Osteoblast (primary cell): Measurements from ENCODE around the gene CD28. TPM values are rescaled to one million over a fixed set of nuclear protein-coding genes. Genes with fewer than 3 reads are reported as not detected.

Experiments
- DNase-seq: peaks from one replicate; pipeline ENCODE4 v3.0.0; 2011; ENCODE audit warnings: low spot score, mixed read lengths; ENCODE audit not compliant: insufficient read length; ENCODE audit errors: missing footprints
- H2AFZ ChIP-seq: 2 replicates; pipeline ENCODE4 v1.6.0; 2011; ENCODE audit warnings: mild to moderate bottlenecking, low read length
- H3K27ac ChIP-seq: 2 replicates; pipeline ENCODE4 v1.5.1; 2011; ENCODE audit warnings: mild to moderate bottlenecking, low read depth, low read length, moderate library complexity
- H3K27me3 ChIP-seq: 2 replicates; pipeline ENCODE4 v1.6.0; 2012; ENCODE audit warnings: mild to moderate bottlenecking, control low read depth, inconsistent platforms, low read length, moderate library complexity; ENCODE audit not compliant: insufficient read depth
- H3K36me3 ChIP-seq: 2 replicates; pipeline ENCODE4 v1.5.1; 2011; ENCODE audit warnings: mild to moderate bottlenecking, low read length, control low read depth, moderate library complexity; ENCODE audit not compliant: insufficient read depth
- H3K4me1 ChIP-seq: 2 replicates; pipeline ENCODE4 v1.5.1; 2011; ENCODE audit warnings: mild to moderate bottlenecking, low read length, control low read depth, moderate library complexity; ENCODE audit not compliant: insufficient read depth
- H3K4me2 ChIP-seq: 2 replicates; pipeline ENCODE4 v1.6.0; 2011; ENCODE audit warnings: mild to moderate bottlenecking, low read length; ENCODE audit not compliant: insufficient read depth
- H3K4me3 ChIP-seq: fragments of 200-600 bp; sonication (generic); 3 replicates; pipeline ENCODE4 v1.5.1; 2012; ENCODE audit warnings: mild to moderate bottlenecking, low read length, inconsistent platforms; ENCODE audit not compliant: insufficient read depth
- H3K79me2 ChIP-seq: 2 replicates; pipeline ENCODE4 v1.6.0; 2012; ENCODE audit warnings: mild to moderate bottlenecking, low read length, control low read depth, inconsistent platforms; ENCODE audit not compliant: insufficient read depth
- H3K9me3 ChIP-seq: 2 replicates; pipeline ENCODE4 v1.5.1; 2011; ENCODE audit warnings: low read depth, low read length, control low read depth
- H4K20me1 ChIP-seq: 2 replicates; pipeline ENCODE4 v1.6.0; 2012; ENCODE audit warnings: mild to moderate bottlenecking, low read length, control low read depth; ENCODE audit not compliant: insufficient read depth
- CTCF ChIP-seq: IDR thresholded peaks from 2 replicates; pipeline ENCODE4 v1.5.1; 2011; ENCODE audit warnings: mild to moderate bottlenecking, low read depth, low read length, moderate library complexity; ENCODE audit errors: extremely low read depth
- total RNA-seq: library from RNA; depleted of rRNA; stranded (reverse); fragments of >200 nt; gene quantifications from 2 replicates; pipeline ENCODE4 v1.2.3, GENCODE V29; 2012

Gene CD28
- total RNA-seq, 1 donor: not detected

- Histone ChIP-seq H3K27me3 (no peaks in the 10 kb centered on the region), H3K4me1 (no peaks in the 10 kb centered on the region), H4K20me1 (no peaks in the 10 kb centered on the region), H3K36me3 (no peaks in the 10 kb centered on the region), H3K4me3 (no peak overlapping the region), H3K27ac (no peak overlapping the region), H3K9me3 (no peaks in the 10 kb centered on the region), H3K4me2 (no peak overlapping the region), H2AFZ (no peak overlapping the region), H3K79me2 (no peaks in the 10 kb centered on the region)
- TF ChIP-seq CTCF: no peak
- no peak for DNase-seq
Observed at GRCh38 chr2:203709416-203710040, 3.1 kb downstream of the CD28 start.

GRCh38 chr2:203710226-203710625, 3.8 kb downstream of the CD28 start:
- no peaks in the 10 kb centered on the region for H3K79me2 ChIP-seq
- no peak overlapping the region for H3K4me3 ChIP-seq
- no peak for DNase-seq
- H3K4me2 ChIP-seq: no peak overlapping the region
- H3K36me3 ChIP-seq: no peaks in the 10 kb centered on the region
- no peak for TF ChIP-seq CTCF
- H3K27ac ChIP-seq: no peak overlapping the region
- no peaks in the 10 kb centered on the region for H3K4me1 ChIP-seq
- H2AFZ ChIP-seq: no peak overlapping the region
- no peaks in the 10 kb centered on the region for H3K27me3 ChIP-seq
- no peaks in the 10 kb centered on the region for H3K9me3 ChIP-seq
- H4K20me1 ChIP-seq: no peaks in the 10 kb centered on the region

- TF ChIP-seq CTCF: no peak
- Histone ChIP-seq H3K36me3 (no peaks in the 10 kb centered on the region), H3K4me1 (no peaks in the 10 kb centered on the region), H4K20me1 (no peaks in the 10 kb centered on the region), H3K79me2 (no peaks in the 10 kb centered on the region), H3K4me3 (no peak overlapping the region), H2AFZ (no peak overlapping the region), H3K4me2 (no peak overlapping the region), H3K27me3 (no peaks in the 10 kb centered on the region), H3K9me3 (no peaks in the 10 kb centered on the region), H3K27ac (no peak overlapping the region)
- DNase-seq: no peak
Observed at GRCh38 chr2:203710952-203711351, 4.5 kb downstream of the CD28 start.

- Histone ChIP-seq H3K9me3 (no peaks in the 10 kb centered on the region), H3K4me3 (no peak overlapping the region), H4K20me1 (no peaks in the 10 kb centered on the region), H3K4me1 (no peaks in the 10 kb centered on the region), H3K27me3 (no peaks in the 10 kb centered on the region), H3K36me3 (no peaks in the 10 kb centered on the region), H3K27ac (no peak overlapping the region), H3K79me2 (no peaks in the 10 kb centered on the region), H3K4me2 (no peak overlapping the region), H2AFZ (no peak overlapping the region)
- no peak for TF ChIP-seq CTCF
- no peak for DNase-seq
Observed at GRCh38 chr2:203711399-203711798, 5.0 kb downstream of the CD28 start.
